H9 (cell line): ENCODE measurements around the gene ATOX1. TPM values are rescaled to one million over a fixed set of nuclear protein-coding genes. Genes with fewer than 3 reads are reported as not detected.
A peak's percentile ranks its signal among the peaks of the same experiment; 100 is the strongest.

ENCODE experiments used
- DNase-seq: peaks from one replicate; pipeline ENCODE4 v3.0.0-alpha.2; 2017
- H2AFZ ChIP-seq: one replicate; pipeline ENCODE4 v1.6.1; 2013; ENCODE audit warnings: mild to moderate bottlenecking, low read length, control low read depth, moderate library complexity
- H2AK5ac ChIP-seq: 2 replicates; pipeline ENCODE4 v1.6.1; 2013; ENCODE audit warnings: low read length, control low read depth, mixed read lengths; ENCODE audit not compliant: insufficient read length
- H2BK120ac ChIP-seq: one replicate; pipeline ENCODE4 v1.6.1; 2013; ENCODE audit warnings: low read depth, mild to moderate bottlenecking, low read length, control low read depth, inconsistent platforms; ENCODE audit not compliant: poor library complexity, severe bottlenecking
- H2BK12ac ChIP-seq: 2 replicates; pipeline ENCODE4 v1.6.1; 2013; ENCODE audit warnings: low read length, control low read depth, mixed read lengths, low read depth; ENCODE audit not compliant: insufficient read length
- H2BK15ac ChIP-seq: 2 replicates; pipeline ENCODE4 v1.6.1; 2013; ENCODE audit warnings: low read depth, low read length, control low read depth
- H2BK20ac ChIP-seq: one replicate; pipeline ENCODE4 v1.6.1; 2013; ENCODE audit warnings: low read depth, mild to moderate bottlenecking, low read length, control low read depth, inconsistent platforms; ENCODE audit not compliant: poor library complexity, severe bottlenecking
- H2BK5ac ChIP-seq: 2 replicates; pipeline ENCODE4 v1.6.1; 2013; ENCODE audit warnings: low read length, control low read depth, mixed read lengths; ENCODE audit not compliant: insufficient read length
- H3K14ac ChIP-seq: 2 replicates; pipeline ENCODE4 v1.6.1; 2013; ENCODE audit warnings: low read length, control low read depth; ENCODE audit not compliant: insufficient read depth
- H3K18ac ChIP-seq: 2 replicates; pipeline ENCODE4 v1.6.1; 2013; ENCODE audit warnings: low read depth, mild to moderate bottlenecking, mixed read lengths, low read length, control low read depth; ENCODE audit not compliant: insufficient read length
- H3K23ac ChIP-seq: 2 replicates; pipeline ENCODE4 v1.6.1; 2013; ENCODE audit warnings: low read length, control low read depth, mixed read lengths, low read depth; ENCODE audit not compliant: insufficient read length
- H3K23me2 ChIP-seq: 2 replicates; pipeline ENCODE4 v1.6.1; 2013; ENCODE audit warnings: low read depth, mild to moderate bottlenecking, mixed read lengths, low read length, control low read depth; ENCODE audit not compliant: insufficient read length, poor library complexity, severe bottlenecking
- H3K27ac ChIP-seq: 2 replicates; pipeline ENCODE4 v1.5.1; 2013; ENCODE audit warnings: low read length, control low read depth, mixed read lengths, low read depth; ENCODE audit not compliant: insufficient read length
- H3K27me3 ChIP-seq: 2 replicates; pipeline ENCODE4 v1.6.1; 2013; ENCODE audit warnings: low read length, control low read depth, inconsistent platforms; ENCODE audit not compliant: insufficient read depth
- H3K4ac ChIP-seq: 2 replicates; pipeline ENCODE4 v1.6.1; 2013; ENCODE audit warnings: low read depth, mild to moderate bottlenecking, control low read depth, inconsistent platforms, low read length, moderate library complexity
- H3K4me1 ChIP-seq: 2 replicates; pipeline ENCODE4 v1.6.1; 2013; ENCODE audit warnings: low read length, control low read depth, inconsistent platforms; ENCODE audit not compliant: insufficient read depth
- H3K4me2 ChIP-seq: 2 replicates; pipeline ENCODE4 v1.6.1; 2013; ENCODE audit warnings: low read length, control low read depth, mixed read lengths; ENCODE audit not compliant: insufficient read length, insufficient read depth
- H3K56ac ChIP-seq: 2 replicates; pipeline ENCODE4 v1.6.1; 2013; ENCODE audit warnings: low read depth, mild to moderate bottlenecking, mixed read lengths, low read length, control low read depth; ENCODE audit not compliant: insufficient read length
- H3K79me1 ChIP-seq: 2 replicates; pipeline ENCODE4 v1.6.1; 2013; ENCODE audit warnings: low read depth, mild to moderate bottlenecking, moderate library complexity, low read length, control low read depth, inconsistent platforms; ENCODE audit not compliant: insufficient read depth, poor library complexity, severe bottlenecking
- H3K79me2 ChIP-seq: 2 replicates; pipeline ENCODE4 v1.6.1; 2013; ENCODE audit warnings: low read length, control low read depth, inconsistent platforms; ENCODE audit not compliant: insufficient read depth
- H3K9ac ChIP-seq: 2 replicates; pipeline ENCODE4 v1.6.1; 2013; ENCODE audit warnings: low read length, control low read depth, mixed read lengths; ENCODE audit not compliant: insufficient read length; ENCODE audit errors: extremely low read depth
- H3K9me3 ChIP-seq: one replicate; pipeline ENCODE4 v1.6.1; 2013; ENCODE audit warnings: low read depth, low read length, inconsistent platforms; ENCODE audit not compliant: control insufficient read depth
- H3T11ph ChIP-seq: one replicate; pipeline ENCODE4 v1.6.1; 2013; ENCODE audit warnings: mild to moderate bottlenecking, low read length, control low read depth, inconsistent platforms
- H4K20me1 ChIP-seq: one replicate; pipeline ENCODE4 v1.6.1; 2013; ENCODE audit not compliant: control insufficient read depth, insufficient read length, insufficient read depth
- H4K5ac ChIP-seq: 2 replicates; pipeline ENCODE4 v1.6.1; 2013; ENCODE audit warnings: low read depth, mild to moderate bottlenecking, mixed read lengths, low read length, control low read depth; ENCODE audit not compliant: insufficient read length
- H4K8ac ChIP-seq: replicated peaks from 2 replicates; pipeline ENCODE4 v1.6.1; 2013; ENCODE audit warnings: low read length, control low read depth, mixed read lengths, low read depth; ENCODE audit not compliant: insufficient read length
- H4K91ac ChIP-seq: 2 replicates; pipeline ENCODE4 v1.6.1; 2013; ENCODE audit warnings: low read depth, mild to moderate bottlenecking, moderate library complexity, mixed read lengths, low read length, control low read depth; ENCODE audit not compliant: insufficient read length
- H3K27ac Mint-ChIP-seq, 3 experiments: 2 replicates in 2 of 3; 3 replicates in 1 of 3; pipeline ENCODE4 v1.8.0; 2020 to 2021; ENCODE audit warnings: mixed read lengths in 3 of 3, mild to moderate bottlenecking in 1 of 3, moderate library complexity in 1 of 3
- H3K27me3 Mint-ChIP-seq: 2 replicates; pipeline ENCODE4 v1.8.0; 2021; ENCODE audit warnings: low read depth, mild to moderate bottlenecking, moderate library complexity, mixed read lengths
- H3K36me3 Mint-ChIP-seq, 3 experiments: 2 replicates in 2 of 3; 3 replicates in 1 of 3; pipeline ENCODE4 v1.8.0; 2020 to 2021; ENCODE audit warnings: low read depth in 3 of 3, mixed read lengths in 3 of 3; ENCODE audit not compliant: insufficient read depth in 1 of 3
- H3K4me1 Mint-ChIP-seq, 2 experiments: 2 replicates each; pipeline ENCODE4 v1.8.0; 2020; ENCODE audit warnings: mixed read lengths in 2 of 2
- H3K4me3 Mint-ChIP-seq, 2 experiments: 2 replicates in 1 of 2; 3 replicates in 1 of 2; pipeline ENCODE4 v1.8.0; 2020 to 2021; ENCODE audit warnings: mild to moderate bottlenecking in 2 of 2, mixed read lengths in 2 of 2, moderate library complexity in 1 of 2
- H3K9me3 Mint-ChIP-seq, 2 experiments: 2 replicates in 1 of 2; 3 replicates in 1 of 2; pipeline ENCODE4 v1.8.0; 2020; ENCODE audit warnings: mild to moderate bottlenecking in 2 of 2, mixed read lengths in 2 of 2, moderate library complexity in 1 of 2
- WGBS: extraction: QIAGEN DNeasy Blood & Tissue Kit; methylation state at CpG from one replicate; pipeline ENCODE4 v1.1.7; 2013; ENCODE audit warnings: missing lambda C conversion rate, low lambda C conversion rate, mixed read lengths; ENCODE audit not compliant: insufficient read length; ENCODE audit errors: extremely low coverage; 5-methylcytosine and 5-hydroxymethylcytosine counted together
- total RNA-seq: library from RNA; stranded (reverse); gene quantifications from 2 replicates; pipeline ENCODE4 v1.2.1, GENCODE V29; 2021
- TF ChIP-seq, protein P1 (sequence below): fragments of 200-600 bp; sonication (generic); conservative IDR thresholded peaks from 3 replicates; pipeline ENCODE4 v1.8.0; 2021; ENCODE audit warnings: antibody characterized with exemption, mild to moderate bottlenecking

ATOX1 gene
- total RNA-seq, 1 experiment from 2014 or later = 75.0 TPM

DNA sequence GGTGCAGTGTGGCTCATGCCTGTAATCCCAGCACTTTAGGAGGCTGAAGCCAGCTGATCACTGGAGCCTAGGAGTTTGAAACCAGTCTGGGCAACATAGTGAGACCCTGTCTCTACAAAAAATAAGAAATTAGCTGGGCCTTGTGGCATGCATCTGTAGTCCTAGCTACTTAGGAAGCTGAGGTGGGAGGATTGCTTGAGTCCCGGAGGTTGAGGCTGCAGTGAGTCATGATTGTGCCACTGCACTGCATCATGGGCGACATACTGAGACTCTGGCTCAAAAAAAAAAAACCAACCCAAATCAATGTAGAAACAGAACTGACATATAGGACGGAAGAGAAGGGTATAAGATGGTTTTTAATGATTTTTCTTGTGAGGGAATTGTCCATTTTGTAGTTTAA is 41.0 kb upstream of the ATOX1 start:
- Histone ChIP-seq H3K79me1 (peaks cover 11% of the 10 kb centered on the region), H3K56ac (no peak overlapping the region), H3K23ac (no peak overlapping the region), H3K4ac (no peak overlapping the region), H3K27ac (no peak overlapping the region), H3T11ph (no peak overlapping the region), H2AFZ (no peak overlapping the region), H3K14ac (no peak overlapping the region), H4K20me1 (no peaks in the 10 kb centered on the region), H2BK120ac (no peak overlapping the region), H3K18ac (no peak overlapping the region), H3K4me1 (no peaks in the 10 kb centered on the region; the same call in 1 of the 2 replicates), H3K9me3 (no peaks in the 10 kb centered on the region), H2BK12ac (no peak overlapping the region), H2BK15ac (no peak overlapping the region), H2AK5ac (no peak overlapping the region), H3K9ac (no peak overlapping the region), H2BK5ac (no peak overlapping the region), H4K91ac (no peak overlapping the region), H3K79me2 (peaks cover 10% of the 10 kb centered on the region; the same call in 1 of the 2 replicates), H3K23me2 (no peaks in the 10 kb centered on the region), H4K5ac (no peak overlapping the region), H4K8ac (no peak overlapping the region), H3K4me2 (no peak overlapping the region), H2BK20ac (no peak overlapping the region), H3K27me3 (no peaks in the 10 kb centered on the region)
- Mint-ChIP-seq H3K27ac (peak overlapping the region in 1 of 3 experiments; percentile 6; a peak in 1 of 7 replicates), H3K36me3 (peaks cover 57 to 94% (median 93%) of the 10 kb centered on the region in 3 experiments), H3K27me3 (no peaks in the 10 kb centered on the region; the same call in 1 of the 2 replicates), H3K4me3 (no peak overlapping the region), H3K4me1 (no peaks in the 10 kb centered on the region), H3K9me3 (no peaks in the 10 kb centered on the region)
- TF ChIP-seq, protein P1, sequence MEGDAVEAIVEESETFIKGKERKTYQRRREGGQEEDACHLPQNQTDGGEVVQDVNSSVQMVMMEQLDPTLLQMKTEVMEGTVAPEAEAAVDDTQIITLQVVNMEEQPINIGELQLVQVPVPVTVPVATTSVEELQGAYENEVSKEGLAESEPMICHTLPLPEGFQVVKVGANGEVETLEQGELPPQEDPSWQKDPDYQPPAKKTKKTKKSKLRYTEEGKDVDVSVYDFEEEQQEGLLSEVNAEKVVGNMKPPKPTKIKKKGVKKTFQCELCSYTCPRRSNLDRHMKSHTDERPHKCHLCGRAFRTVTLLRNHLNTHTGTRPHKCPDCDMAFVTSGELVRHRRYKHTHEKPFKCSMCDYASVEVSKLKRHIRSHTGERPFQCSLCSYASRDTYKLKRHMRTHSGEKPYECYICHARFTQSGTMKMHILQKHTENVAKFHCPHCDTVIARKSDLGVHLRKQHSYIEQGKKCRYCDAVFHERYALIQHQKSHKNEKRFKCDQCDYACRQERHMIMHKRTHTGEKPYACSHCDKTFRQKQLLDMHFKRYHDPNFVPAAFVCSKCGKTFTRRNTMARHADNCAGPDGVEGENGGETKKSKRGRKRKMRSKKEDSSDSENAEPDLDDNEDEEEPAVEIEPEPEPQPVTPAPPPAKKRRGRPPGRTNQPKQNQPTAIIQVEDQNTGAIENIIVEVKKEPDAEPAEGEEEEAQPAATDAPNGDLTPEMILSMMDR = no peak
- DNase-seq = no peak
- no CpG with 5 or more reads among the region's 3 CpGs for WGBS
